GM12864 (cell line): ENCODE results near the gene PPM1N.

Experiments used
- DNase-seq: peaks from one replicate; pipeline ENCODE4 v3.0.0-alpha.2; 2011; ENCODE audit warnings: low read depth
- H3K4me3 ChIP-seq: 2 replicates; pipeline ENCODE4 v1.5.1; 2011; ENCODE audit warnings: mild to moderate bottlenecking, low read depth, low read length, control low read depth
- TF ChIP-seq, protein P1 (sequence below): IDR thresholded peaks from 2 replicates; pipeline ENCODE4 v1.5.1; 2011; ENCODE audit warnings: low read depth, mild to moderate bottlenecking, moderate library complexity, low read length, control low read depth, inconsistent platforms; ENCODE audit errors: missing control alignments

The PPM1N gene

DNA sequence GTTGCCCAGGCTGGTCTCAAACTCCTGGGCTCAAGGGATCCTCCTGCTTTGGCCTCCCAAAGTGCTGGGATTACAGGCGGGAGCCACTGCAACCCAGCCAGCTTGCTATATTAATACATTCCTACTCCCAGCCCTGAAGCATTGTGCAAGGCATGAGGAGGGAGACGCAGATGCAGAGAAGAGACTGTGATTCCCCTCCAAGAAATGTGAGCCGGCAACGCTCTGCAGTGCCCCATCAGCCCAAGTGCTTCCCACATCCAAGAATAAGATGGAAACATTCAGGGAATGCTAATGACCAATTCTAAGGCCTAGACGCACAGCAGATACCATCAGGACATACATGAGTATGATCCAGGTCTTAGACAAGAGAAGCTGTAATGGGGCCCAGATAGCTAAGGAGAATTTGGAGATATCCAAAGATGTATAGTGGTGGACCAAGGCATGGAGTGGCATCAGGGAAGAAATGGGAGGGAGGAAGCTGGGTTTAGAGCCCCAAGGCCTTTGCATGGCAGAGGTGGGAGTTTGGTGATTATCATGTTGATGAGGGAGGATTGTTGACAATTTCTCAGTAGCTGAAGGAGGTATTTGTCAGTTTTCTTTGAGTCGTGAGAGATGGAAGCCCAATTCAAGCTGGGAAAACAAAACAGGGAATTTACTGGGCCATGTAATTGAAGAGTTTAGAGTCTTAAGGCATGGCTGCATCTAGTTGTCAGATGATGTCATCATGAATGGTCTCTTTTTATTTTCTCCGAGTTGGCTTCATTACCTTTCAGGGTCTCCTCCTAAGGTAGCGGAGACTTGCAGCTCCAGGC, 2.9 kb downstream of the PPM1N start:
- TF ChIP-seq, protein P1, sequence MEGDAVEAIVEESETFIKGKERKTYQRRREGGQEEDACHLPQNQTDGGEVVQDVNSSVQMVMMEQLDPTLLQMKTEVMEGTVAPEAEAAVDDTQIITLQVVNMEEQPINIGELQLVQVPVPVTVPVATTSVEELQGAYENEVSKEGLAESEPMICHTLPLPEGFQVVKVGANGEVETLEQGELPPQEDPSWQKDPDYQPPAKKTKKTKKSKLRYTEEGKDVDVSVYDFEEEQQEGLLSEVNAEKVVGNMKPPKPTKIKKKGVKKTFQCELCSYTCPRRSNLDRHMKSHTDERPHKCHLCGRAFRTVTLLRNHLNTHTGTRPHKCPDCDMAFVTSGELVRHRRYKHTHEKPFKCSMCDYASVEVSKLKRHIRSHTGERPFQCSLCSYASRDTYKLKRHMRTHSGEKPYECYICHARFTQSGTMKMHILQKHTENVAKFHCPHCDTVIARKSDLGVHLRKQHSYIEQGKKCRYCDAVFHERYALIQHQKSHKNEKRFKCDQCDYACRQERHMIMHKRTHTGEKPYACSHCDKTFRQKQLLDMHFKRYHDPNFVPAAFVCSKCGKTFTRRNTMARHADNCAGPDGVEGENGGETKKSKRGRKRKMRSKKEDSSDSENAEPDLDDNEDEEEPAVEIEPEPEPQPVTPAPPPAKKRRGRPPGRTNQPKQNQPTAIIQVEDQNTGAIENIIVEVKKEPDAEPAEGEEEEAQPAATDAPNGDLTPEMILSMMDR: no peak
- H3K4me3 ChIP-seq: no peak overlapping the region
- no peak for DNase-seq

GRCh38 chr19:45501730-45502014, 3.4 kb downstream of the PPM1N start:
- DNase-seq: no peak
- TF ChIP-seq, protein P1: no peak
- H3K4me3 ChIP-seq: no peak overlapping the region

DNA sequence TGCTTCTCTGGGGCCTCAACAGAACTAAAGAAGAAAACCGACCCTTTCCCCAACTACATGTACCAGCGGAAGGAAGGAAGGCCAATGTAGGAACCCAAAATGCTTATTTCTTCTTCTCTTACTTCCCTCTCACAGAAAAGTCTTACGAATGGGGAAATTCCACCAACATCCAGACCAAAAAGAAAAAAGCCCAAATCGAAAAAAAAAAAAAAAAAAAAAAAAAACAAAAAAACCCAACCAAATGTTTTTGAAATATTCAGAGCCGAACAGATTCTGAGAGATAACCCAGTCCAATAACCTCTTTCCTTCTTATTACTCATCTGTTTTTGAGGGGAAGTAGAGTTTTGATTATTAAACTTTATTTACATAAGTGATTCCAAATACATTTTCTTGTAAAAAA, 3.9 kb downstream of the PPM1N start:
- DNase-seq: no peak
- no peak overlapping the region; the same call in 1 of the 2 replicates for H3K4me3 ChIP-seq
- TF ChIP-seq, protein P1: no peak

DNA sequence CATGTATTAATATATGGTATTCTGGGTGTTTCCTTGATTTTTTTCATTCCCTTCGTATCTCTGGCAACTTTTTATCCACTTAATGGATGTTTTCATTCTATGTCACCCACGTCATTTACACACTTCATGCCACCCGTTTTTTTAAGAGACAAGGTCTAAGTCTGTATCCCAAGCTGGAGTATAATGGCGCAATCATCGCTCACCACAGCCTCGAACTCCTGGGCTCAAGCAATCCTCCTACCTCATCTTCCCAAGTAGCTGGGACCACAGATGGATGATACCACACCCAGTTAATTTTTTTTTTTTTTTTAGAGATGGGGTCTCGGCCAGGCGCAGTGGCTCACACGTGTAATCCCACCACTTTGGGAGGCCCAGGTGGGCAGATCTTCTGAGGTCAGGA, 5.7 kb downstream of the PPM1N start:
- H3K4me3 ChIP-seq: no peak overlapping the region
- TF ChIP-seq, protein P1: no peak
- DNase-seq: no peak

- TF ChIP-seq, protein P1: no peak
- no peak for DNase-seq
- H3K4me3 ChIP-seq: no peak overlapping the region
These were observed 7.1 kb downstream of the PPM1N start for GRCh38 chr19:45505151-45505995.

- TF ChIP-seq, protein P1: no peak
- no peak for DNase-seq
- H3K4me3 ChIP-seq: peak overlapping the region; percentile 94
These were observed 7.7 kb downstream of the PPM1N start for GRCh38 chr19:45505996-45506245.
